A673 (cell line): ENCODE measurements around the gene PDGFD.

Experiments used
- EZH2 ChIP-seq: fragments of 200-600 bp; sonication (generic); IDR thresholded peaks from 2 replicates; pipeline ENCODE4 v1.6.1; 2017; ENCODE audit warnings: borderline replicate concordance, low read depth, mild to moderate bottlenecking, mixed read lengths, antibody characterized with exemption, low read length; ENCODE audit not compliant: poor library complexity, severe bottlenecking
- TF ChIP-seq, protein P1 (sequence below): fragments of 300-800, 200-600 bp; sonication (generic); conservative IDR thresholded peaks from 2 replicates; pipeline ENCODE4 v1.5.1; 2017; ENCODE audit warnings: low read depth, mild to moderate bottlenecking, antibody characterized with exemption, low read length, moderate library complexity, mixed read lengths

DNA sequence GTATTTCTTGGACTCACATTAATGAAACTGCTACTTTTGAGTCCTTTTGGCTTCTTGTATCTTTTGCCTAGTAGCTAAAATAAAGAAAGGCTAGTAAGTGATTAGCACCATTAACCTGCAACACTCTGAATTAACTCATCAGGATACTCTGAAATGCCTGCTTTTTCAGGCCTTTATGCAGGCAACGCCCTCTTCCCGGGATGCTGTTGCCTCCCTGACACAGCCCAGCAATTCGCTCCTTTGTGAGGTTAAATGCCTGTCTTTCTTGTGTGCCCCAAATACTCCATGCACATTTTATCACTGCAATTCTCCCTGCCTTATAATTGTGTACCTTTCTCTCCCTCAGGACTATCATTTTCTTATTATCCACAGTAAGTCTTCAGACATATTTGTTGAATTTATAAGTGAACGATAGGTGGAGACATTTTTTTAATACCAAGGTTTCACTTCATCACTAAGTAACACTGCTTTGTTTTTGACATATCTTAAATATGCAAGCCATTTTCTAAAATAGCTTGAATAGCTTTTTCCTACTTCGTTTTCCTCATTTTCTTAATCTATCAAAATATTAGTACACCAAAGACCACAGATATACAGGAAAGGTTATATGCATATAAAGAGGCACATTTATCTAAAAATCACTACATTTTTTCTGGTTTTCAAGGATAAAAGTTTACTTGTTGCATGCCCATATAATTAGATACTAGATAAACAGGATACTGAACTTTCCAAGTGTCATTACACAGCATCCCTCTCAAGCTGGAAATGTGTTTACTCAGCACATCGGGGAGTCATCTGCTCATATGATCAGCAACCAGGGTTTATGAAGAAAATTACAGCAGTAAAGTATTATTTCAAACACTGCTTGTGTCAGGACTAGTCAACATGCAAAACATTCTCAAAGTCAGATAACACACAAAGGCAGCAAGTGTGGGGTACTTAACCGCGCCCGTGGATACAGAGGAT is 176.0 kb downstream of the PDGFD start:
- TF ChIP-seq, protein P1, sequence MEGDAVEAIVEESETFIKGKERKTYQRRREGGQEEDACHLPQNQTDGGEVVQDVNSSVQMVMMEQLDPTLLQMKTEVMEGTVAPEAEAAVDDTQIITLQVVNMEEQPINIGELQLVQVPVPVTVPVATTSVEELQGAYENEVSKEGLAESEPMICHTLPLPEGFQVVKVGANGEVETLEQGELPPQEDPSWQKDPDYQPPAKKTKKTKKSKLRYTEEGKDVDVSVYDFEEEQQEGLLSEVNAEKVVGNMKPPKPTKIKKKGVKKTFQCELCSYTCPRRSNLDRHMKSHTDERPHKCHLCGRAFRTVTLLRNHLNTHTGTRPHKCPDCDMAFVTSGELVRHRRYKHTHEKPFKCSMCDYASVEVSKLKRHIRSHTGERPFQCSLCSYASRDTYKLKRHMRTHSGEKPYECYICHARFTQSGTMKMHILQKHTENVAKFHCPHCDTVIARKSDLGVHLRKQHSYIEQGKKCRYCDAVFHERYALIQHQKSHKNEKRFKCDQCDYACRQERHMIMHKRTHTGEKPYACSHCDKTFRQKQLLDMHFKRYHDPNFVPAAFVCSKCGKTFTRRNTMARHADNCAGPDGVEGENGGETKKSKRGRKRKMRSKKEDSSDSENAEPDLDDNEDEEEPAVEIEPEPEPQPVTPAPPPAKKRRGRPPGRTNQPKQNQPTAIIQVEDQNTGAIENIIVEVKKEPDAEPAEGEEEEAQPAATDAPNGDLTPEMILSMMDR, result peak; percentile 32; the same call in 1 of the 2 replicates
- no peak for TF ChIP-seq EZH2
